ENCODE measurements around the gene ITGB7. TPM values are rescaled to one million over a fixed set of nuclear protein-coding genes. Genes with fewer than 3 reads are reported as not detected.

The ITGB7 gene, protein sequence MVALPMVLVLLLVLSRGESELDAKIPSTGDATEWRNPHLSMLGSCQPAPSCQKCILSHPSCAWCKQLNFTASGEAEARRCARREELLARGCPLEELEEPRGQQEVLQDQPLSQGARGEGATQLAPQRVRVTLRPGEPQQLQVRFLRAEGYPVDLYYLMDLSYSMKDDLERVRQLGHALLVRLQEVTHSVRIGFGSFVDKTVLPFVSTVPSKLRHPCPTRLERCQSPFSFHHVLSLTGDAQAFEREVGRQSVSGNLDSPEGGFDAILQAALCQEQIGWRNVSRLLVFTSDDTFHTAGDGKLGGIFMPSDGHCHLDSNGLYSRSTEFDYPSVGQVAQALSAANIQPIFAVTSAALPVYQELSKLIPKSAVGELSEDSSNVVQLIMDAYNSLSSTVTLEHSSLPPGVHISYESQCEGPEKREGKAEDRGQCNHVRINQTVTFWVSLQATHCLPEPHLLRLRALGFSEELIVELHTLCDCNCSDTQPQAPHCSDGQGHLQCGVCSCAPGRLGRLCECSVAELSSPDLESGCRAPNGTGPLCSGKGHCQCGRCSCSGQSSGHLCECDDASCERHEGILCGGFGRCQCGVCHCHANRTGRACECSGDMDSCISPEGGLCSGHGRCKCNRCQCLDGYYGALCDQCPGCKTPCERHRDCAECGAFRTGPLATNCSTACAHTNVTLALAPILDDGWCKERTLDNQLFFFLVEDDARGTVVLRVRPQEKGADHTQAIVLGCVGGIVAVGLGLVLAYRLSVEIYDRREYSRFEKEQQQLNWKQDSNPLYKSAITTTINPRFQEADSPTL
- polyA plus RNA-seq (2013, experiment 1 of 2; ENCODE audit: insufficient read length) = 0.37 TPM
- polyA plus RNA-seq (2013, experiment 2 of 2; ENCODE audit: insufficient read length) = 0.18 TPM

DNA sequence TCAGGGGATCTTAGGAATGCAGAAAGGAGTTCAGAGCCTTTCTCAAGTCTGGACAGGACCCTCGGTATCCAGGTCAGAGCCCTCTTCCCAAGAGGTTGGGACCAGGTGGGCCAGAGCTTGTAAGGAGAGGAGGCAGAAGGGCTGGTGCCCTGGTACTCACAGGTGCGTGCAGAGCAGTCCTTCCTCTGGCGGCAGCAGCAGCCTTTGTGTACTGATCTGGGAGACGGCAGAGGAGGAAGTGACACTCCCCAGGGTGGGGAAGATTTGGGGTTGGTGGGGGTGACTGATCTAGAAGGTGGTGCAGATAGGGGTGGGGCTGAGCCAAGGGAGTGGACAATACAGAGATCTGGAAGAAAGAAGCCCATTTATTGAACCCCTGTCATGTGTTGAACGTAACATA is at the start of gene ITGB7:
Gene ITGB7 (minus strand): TSS at position 210 of the 400 bp plus-strand sequence. CDS start 6,808 bp downstream, outside the sequence.
- DNase-seq = no peak

- no peak for DNase-seq
These were observed 48.9 kb upstream of the ITGB7 start for GRCh38 chr12:53255996-53256395.

- DNase-seq = no peak
These were observed 47.9 kb upstream of the ITGB7 start for GRCh38 chr12:53254816-53255545.

DNA sequence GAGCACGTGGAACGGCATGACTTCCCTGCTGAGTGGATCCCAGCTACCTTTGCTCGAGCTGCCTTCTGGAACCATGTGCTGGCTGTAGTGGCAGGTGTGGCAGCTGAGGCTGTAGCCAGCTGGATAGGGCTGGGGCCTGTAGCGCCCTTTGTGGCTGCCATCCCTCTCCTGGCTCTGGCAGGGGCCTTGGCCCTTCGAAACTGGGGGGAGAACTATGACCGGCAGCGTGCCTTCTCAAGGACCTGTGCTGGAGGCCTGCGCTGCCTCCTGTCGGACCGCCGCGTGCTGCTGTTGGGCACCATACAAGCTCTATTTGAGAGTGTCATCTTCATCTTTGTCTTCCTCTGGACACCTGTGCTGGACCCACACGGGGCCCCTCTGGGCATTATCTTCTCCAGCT is 46.2 kb upstream of the ITGB7 start:
- no peak for DNase-seq

DNA sequence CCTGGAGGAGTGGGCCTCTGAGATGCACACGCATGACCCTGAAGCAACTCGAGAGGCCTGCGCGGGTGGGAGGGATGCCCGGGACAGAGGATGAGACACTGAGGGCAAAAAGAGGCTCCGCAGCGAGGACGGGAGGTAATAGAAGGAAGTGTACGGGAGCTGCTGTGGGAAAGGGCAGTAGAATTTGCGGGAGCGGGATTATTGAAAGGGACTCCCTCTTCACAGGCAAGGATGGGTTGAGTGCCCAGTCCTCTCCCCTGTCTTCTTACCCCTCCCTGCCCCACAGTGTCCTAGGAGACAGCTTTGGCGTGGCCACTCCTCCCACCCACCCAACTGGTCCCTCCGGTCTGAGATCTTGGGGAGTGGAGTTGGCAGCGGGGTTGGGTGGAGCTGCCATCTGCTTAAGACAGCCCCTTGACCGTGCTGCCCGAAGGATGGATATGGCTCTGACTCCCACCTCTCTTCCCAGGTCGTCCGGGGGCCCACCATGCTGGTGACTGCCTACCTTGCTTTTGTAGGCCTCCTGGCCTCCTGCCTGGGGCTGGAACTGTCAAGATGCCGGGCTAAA is 45.4 kb upstream of the ITGB7 start:
- DNase-seq = peak; percentile 14

- DNase-seq = peak; percentile 75
These were observed 44.7 kb upstream of the ITGB7 start for GRCh38 chr12:53251477-53252348.

- DNase-seq = no peak
These were observed 38.2 kb upstream of the ITGB7 start for GRCh38 chr12:53245286-53245685.

DNA sequence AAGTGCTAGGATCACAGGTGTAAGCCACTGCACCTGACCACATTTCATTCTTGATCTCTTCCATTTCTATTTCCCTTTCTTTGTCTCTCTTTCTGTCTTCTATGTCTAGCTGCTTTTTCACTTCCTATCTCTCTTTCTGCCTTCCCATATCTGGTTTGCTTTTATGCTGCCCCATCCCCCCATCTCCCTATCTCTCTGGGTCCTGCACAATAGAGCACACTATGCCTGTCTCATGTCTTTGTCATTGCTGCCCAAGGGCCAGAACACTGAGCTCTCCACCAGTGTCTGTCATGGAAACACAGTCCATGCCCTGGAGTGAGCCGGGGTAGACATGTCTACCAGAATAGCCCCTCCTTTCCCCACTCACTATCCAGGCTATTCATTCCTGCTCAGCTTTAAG is 37.3 kb upstream of the ITGB7 start:
- DNase-seq = no peak

DNA sequence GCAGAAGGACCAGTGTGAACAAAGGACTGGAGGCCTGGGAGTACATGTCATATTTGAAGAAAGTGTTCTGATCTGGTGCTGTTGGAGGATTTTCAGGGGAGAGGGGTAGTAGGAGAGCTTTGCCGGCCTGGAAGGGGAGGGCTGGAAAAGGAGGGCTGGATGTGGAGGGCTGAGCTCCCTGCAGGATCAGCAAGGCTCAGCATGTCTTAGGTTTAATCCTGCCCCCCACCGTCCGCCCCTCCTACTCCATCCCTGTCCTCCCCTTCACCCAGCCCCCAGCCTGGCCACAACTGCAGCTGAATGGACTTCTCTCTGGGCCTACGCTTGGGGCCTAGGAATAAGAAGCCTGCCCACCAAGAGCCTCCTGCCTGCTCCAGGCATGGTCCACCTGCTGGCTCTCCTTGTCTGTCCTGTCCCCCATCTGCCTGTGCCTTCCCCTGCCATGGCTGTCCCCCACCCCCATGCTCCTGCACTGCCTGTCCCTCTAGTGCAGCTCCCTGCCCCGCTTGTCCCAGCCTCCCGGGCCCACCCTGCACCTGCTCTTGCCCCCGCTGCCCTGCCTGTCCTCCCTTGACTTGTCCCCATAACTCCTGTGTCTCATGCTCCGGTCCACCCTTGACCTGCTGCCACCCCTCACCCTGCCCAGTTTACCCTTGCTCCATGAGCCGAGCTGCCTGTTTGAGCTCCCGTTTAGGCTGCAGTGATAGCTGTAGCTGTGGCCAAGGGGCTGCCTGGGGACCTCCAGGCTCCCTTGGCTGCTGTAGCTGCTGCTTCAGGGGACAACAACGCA is 34.8 kb upstream of the ITGB7 start:
- DNase-seq = no peak

- no peak for DNase-seq
These were observed 32.7 kb upstream of the ITGB7 start for GRCh38 chr12:53239643-53240258.

DNA sequence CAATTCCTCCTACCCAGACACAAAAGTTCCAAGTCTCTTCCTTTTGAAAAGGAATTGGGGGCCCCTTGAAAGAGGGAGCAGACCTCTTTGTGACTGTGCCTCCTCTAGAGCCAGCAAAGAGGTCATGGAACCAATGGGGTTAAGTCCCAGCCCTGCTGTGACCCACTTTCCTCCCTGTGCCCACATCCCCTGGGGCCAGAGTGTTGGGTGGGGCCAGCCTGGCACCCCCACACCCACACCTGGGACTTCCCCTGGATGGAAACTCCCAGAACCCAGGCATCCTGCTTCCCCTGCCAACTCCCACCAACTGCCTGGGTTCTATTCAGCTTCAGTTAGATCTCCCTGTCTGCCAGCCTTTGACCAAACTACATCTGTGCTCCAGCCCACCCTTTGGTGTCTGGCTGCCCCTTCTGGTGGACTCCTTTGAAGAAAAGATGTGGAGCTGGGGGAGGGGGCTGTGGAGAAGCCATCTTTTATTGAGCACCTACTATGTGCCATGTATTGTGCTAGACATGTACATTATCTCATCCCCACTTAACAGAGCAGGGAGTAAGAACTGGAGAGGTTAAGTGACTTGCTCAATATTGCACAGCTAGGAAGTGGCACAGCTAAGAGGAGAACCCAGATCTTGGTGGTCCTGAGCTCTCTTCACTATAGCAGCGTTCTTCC is 29.5 kb upstream of the ITGB7 start:
- no peak for DNase-seq

DNA sequence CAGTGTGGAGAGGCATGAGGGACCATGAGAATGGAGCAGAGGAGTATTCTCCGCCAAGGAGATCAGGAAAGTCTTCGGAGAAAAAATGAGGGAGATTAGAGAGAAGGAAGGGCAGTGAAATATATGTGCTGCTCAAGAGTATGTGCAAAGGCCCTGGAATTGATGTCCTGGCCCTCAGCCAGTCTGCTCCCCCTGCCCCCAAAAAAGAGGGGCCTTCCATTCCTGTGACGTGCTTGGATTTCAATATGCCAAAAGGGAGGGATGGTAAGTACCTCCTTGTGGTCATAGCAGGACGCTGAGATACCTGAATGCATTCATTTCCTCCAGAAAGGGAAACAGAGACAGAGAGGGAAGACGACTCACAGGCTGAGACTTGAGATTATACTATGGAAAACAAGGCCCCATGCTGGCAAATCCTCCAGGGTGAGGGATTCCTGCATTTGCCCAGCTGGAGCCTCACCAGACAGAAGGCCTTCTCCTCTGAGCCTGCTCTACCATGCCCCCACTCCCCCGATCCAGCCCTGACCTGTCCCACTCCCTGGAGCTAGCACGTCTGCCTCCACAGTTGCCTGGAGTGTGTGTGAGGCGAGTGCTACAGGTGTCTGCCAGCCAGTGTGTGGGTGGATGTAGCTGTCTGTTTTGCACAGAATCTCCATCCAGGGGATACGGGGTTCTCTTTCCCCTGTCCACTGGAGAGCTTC is 28.8 kb upstream of the ITGB7 start:
- no peak for DNase-seq

GRCh38 chr12:53235164-53235563 is 28.1 kb upstream of the ITGB7 start:
- DNase-seq = no peak

GRCh38 chr12:53234271-53234914 is 27.3 kb upstream of the ITGB7 start:
- peak; percentile 49 for DNase-seq

DNA sequence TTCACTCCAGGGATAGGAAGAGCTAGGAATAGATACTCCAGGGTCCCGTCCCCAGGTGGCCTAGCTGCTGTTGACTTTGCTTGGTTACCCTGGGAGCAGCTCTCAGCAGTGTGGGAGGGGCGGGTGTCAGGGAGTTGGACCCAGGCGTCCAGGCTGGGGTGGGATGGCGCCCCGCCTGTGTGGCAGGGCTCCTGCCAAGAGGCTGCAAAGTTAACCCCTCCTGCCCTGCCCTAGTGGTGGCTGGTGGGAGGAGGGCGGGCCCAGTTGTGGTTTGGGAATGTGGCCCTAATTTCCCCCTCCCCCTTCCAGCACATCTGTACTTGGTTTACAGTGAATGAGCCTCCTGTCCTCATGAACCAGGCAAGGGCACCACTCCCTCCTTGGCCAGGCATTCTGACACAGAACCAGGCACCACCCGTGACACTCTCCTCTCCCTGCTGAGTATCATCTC is 26.6 kb upstream of the ITGB7 start:
- peak; percentile 57 for DNase-seq

DNA sequence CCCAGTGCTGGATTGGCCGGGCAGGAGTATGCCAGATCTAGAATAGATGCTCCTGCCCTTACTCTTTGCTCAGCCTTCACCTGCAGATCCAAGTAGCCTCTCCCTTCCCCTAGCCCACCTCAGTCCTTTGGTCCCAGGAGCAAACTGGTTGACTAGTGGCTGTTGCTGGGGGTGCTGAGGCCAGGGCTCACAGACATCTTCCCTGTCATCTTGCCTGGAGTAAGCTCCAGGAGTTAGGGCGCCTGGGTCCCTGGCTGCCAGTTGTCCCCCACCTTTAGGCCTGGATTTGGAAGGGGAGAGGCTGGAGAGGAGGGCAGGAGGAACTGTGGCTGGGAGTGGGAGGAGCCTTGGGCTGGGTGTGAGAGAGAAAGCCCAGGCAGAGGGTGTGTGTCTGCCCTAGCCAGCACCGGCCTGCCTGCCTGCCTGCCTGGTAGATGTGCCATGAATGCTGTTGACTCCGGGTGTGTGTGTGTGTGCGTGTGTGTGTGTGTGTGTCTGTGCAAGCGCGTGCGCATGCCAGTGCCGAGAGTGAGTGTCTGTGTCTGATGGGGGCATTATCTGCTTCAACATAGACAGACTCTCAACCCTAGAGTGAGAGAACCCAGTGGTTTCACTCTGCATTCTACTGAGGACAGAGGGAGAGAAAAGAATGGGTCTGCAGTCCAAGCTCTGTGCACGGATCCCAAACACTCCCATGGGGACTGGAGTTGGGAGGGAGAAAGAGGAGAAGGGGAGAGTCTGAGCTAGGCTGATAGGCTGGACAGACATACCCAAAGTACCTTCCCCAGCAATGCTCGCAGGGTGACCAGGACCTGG is 25.8 kb upstream of the ITGB7 start:
- peak; percentile 58 for DNase-seq

GRCh38 chr12:53231921-53232645 is 25.0 kb upstream of the ITGB7 start, which contains the start of gene RARG:
RARG (minus strand) TSS chr12:53232209; CDS start chr12:53227545, 4,664 bp downstream.
- peak; percentile 87 for DNase-seq

All from fibroblast of skin of scalp (primary cell).